ENCODE data around the gene CTBP1.

Gene CTBP1

GRCh38 chr4:1209821-1210220 lies 39.1 kb downstream of the CTBP1 start:
- TF ChIP-seq CTCF (IDR thresholded peaks at IDR 0.05; ENCODE audit: low read depth, low read length) (no peak), EZH2phosphoT487 (IDR thresholded peaks at IDR 0.05; ENCODE audit: low read depth) (no peak)
- peaks cover 12% of the 10 kb centered on the region for H4K20me1 ChIP-seq (ENCODE audit: insufficient read depth, low read length)
- no peak overlapping the region for H3K4me2 ChIP-seq (ENCODE audit: low read length)
- H3K4me3 ChIP-seq (ENCODE audit: low read length): no peak overlapping the region
- H3K27me3 ChIP-seq (ENCODE audit: low read depth, low read length): no peaks in the 10 kb centered on the region
- peaks cover 7% of the 10 kb centered on the region for H3K4me1 ChIP-seq (ENCODE audit: low read length)
- no peak overlapping the region for H3K27ac ChIP-seq (ENCODE audit: low read length)
- peaks cover 20% of the 10 kb centered on the region for H3K36me3 ChIP-seq (replicated peaks; ENCODE audit: low read depth, low read length)
- H3K9me3 ChIP-seq (ENCODE audit: insufficient read depth, low read length): no peaks in the 10 kb centered on the region
- H3K79me2 ChIP-seq (ENCODE audit: low read length): no peaks in the 10 kb centered on the region
- H2AFZ ChIP-seq (ENCODE audit: low read depth, low read length): no peak overlapping the region
- no peak overlapping the region for H3K9ac ChIP-seq (ENCODE audit: low read length)

GRCh38 chr4:1208970-1209704 lies 39.8 kb downstream of the CTBP1 start:
- H3K4me2 ChIP-seq (ENCODE audit: low read length): no peak overlapping the region
- H3K27me3 ChIP-seq (ENCODE audit: low read depth, low read length): no peaks in the 10 kb centered on the region
- H3K36me3 ChIP-seq (replicated peaks; ENCODE audit: low read depth, low read length): peaks cover 18% of the 10 kb centered on the region
- H3K9me3 ChIP-seq (ENCODE audit: insufficient read depth, low read length): no peaks in the 10 kb centered on the region
- H3K9ac ChIP-seq (ENCODE audit: low read length): no peak overlapping the region
- no peak overlapping the region for H3K4me3 ChIP-seq (ENCODE audit: low read length)
- H3K27ac ChIP-seq (ENCODE audit: low read length): no peak overlapping the region
- H3K4me1 ChIP-seq (ENCODE audit: low read length): peaks cover 7% of the 10 kb centered on the region
- no peak overlapping the region for H2AFZ ChIP-seq (ENCODE audit: low read depth, low read length)
- no peak for TF ChIP-seq CTCF (IDR thresholded peaks at IDR 0.05; ENCODE audit: low read depth, low read length)
- TF ChIP-seq EZH2phosphoT487 (IDR thresholded peaks at IDR 0.05; ENCODE audit: low read depth): no peak
- no peaks in the 10 kb centered on the region for H3K79me2 ChIP-seq (ENCODE audit: low read length)
- H4K20me1 ChIP-seq (ENCODE audit: insufficient read depth, low read length): peaks cover 7% of the 10 kb centered on the region

GRCh38 chr4:1208266-1208961 lies 40.5 kb downstream of the CTBP1 start:
- H4K20me1 ChIP-seq (ENCODE audit: insufficient read depth, low read length): peaks cover 4% of the 10 kb centered on the region; the same call in 1 of the 2 replicates
- H3K4me3 ChIP-seq (ENCODE audit: low read length): no peak overlapping the region
- H2AFZ ChIP-seq (ENCODE audit: low read depth, low read length): no peak overlapping the region
- H3K4me2 ChIP-seq (ENCODE audit: low read length): no peak overlapping the region
- H3K27me3 ChIP-seq (ENCODE audit: low read depth, low read length): no peaks in the 10 kb centered on the region
- peaks cover 12% of the 10 kb centered on the region for H3K36me3 ChIP-seq (replicated peaks; ENCODE audit: low read depth, low read length)
- H3K27ac ChIP-seq (ENCODE audit: low read length): no peak overlapping the region
- peaks cover 7% of the 10 kb centered on the region for H3K4me1 ChIP-seq (ENCODE audit: low read length)
- H3K79me2 ChIP-seq (ENCODE audit: low read length): no peaks in the 10 kb centered on the region
- no peaks in the 10 kb centered on the region for H3K9me3 ChIP-seq (ENCODE audit: insufficient read depth, low read length)
- TF ChIP-seq CTCF (IDR thresholded peaks at IDR 0.05; ENCODE audit: low read depth, low read length): no peak
- TF ChIP-seq EZH2phosphoT487 (IDR thresholded peaks at IDR 0.05; ENCODE audit: low read depth): no peak
- H3K9ac ChIP-seq (ENCODE audit: low read length): no peak overlapping the region

- Histone ChIP-seq H3K9ac (ENCODE audit: low read length) (no peak overlapping the region), H3K36me3 (replicated peaks; ENCODE audit: low read depth, low read length) (peaks cover 9% of the 10 kb centered on the region)
- TF ChIP-seq EZH2phosphoT487 (IDR thresholded peaks at IDR 0.05; ENCODE audit: low read depth) (no peak), CTCF (IDR thresholded peaks at IDR 0.05; ENCODE audit: low read depth, low read length) (no peak)
Observed at GRCh38 chr4:1207603-1208265, 41.2 kb downstream of the CTBP1 start.

More at GRCh38 chr4:1207603-1208265, 41.2 kb downstream of the CTBP1 start:
- no peak overlapping the region for H3K27ac ChIP-seq (ENCODE audit: low read length)
- no peak overlapping the region for H3K4me3 ChIP-seq (ENCODE audit: low read length)
- no peaks in the 10 kb centered on the region for H3K9me3 ChIP-seq (ENCODE audit: insufficient read depth, low read length)
- H3K4me2 ChIP-seq (ENCODE audit: low read length): no peak overlapping the region
- no peak overlapping the region for H2AFZ ChIP-seq (ENCODE audit: low read depth, low read length)
- H3K79me2 ChIP-seq (ENCODE audit: low read length): no peaks in the 10 kb centered on the region
- peaks cover 7% of the 10 kb centered on the region for H3K4me1 ChIP-seq (ENCODE audit: low read length)
- H3K27me3 ChIP-seq (ENCODE audit: low read depth, low read length): no peaks in the 10 kb centered on the region
- peaks cover 4% of the 10 kb centered on the region; the same call in 1 of the 2 replicates for H4K20me1 ChIP-seq (ENCODE audit: insufficient read depth, low read length)
